ENCODE measurements around the gene COL27A1.

Gene COL27A1

DNA sequence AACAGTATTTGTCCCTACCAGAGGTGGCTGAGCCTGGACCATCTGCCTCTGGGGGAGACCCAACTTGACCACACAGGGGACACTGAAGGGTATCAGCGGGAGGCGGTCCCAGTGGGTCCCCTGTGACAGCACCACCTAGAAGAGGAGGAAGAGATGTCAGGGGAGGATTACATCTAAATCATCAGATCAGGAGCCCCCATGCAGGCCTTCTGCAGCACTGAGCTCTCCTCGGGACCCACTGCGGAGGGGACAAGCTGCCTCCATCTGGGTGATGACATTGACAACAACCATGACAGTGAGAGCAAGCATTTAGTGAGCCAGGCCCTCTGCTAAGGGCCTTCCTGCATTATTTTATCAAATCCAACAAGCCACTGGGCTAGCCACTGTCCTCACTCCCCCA lies 186.7 kb downstream of the COL27A1 start:
- TF ChIP-seq CTCF (IDR thresholded peaks at IDR 0.05; ENCODE audit: low read depth, low read length), result no peak
- no peak overlapping the region for H3K4me3 ChIP-seq (ENCODE audit: low read depth, low read length)
- in situ Hi-C loops (cut with HindIII; ENCODE audit: low sequenced_read_pairs), result no loop called here
- DNase-seq (ENCODE audit: low read depth, low spot score), result no peak

GRCh38 chr9:114342755-114343440 lies 187.6 kb downstream of the COL27A1 start:
- in situ Hi-C loops (cut with HindIII; ENCODE audit: low sequenced_read_pairs), result no loop called here
- no peak for TF ChIP-seq CTCF (IDR thresholded peaks at IDR 0.05; ENCODE audit: low read depth, low read length)
- H3K4me3 ChIP-seq (ENCODE audit: low read depth, low read length), result no peak overlapping the region
- no peak for DNase-seq (ENCODE audit: low read depth, low spot score)

DNA sequence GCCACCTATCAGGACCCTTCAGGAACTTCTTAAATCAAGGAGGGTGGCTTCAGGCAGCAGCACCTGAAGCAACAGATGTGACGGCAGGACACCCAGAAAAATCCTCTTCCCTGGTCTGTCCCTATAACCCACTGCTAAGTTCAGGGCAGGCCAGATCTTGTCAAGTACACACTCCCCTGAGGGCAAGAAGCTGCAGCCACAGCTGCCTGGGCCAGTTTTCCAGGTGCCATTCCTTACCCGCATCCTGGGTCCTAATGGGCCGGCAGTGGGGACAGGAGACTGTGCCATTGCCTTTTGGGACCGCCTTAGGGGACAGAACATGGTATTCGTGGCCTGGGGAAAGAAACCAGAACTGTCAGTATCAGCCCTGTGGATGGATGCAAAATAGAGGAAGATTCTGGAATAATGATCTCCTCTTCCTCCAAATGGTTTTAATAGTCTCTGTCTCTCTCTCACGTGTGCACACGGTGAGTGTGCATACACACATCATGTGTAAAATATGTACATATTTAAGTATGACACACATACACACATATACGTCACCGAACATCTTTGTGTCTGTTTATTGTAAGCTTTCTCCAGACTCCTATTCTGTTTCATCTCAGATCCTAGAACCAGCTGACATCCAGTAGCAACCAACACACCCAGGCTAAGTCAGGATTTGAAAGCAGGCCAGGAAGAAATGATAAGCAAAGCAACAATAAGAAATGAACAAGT lies 188.3 kb downstream of the COL27A1 start:
- no peak for TF ChIP-seq CTCF (IDR thresholded peaks at IDR 0.05; ENCODE audit: low read depth, low read length)

DNA sequence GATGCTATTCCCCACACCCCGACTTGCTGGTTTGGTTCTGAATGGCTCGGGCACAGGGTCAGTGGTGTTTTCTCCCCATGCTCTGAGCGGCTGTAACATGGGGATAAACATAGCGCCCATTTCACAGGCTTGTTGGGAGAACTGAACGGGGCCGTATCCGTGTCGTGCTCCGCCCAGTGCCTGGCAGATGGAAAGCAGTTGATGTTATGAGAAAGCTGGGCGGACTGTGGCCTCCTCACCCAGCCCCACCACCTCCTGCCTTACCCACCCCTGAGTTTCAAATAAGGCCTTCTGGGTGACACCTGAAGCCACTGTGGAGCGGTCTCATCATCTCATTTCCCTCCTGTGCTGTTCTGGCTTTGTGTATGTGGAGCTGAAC lies 188.8 kb downstream of the COL27A1 start:
- H3K4me3 ChIP-seq (ENCODE audit: low read depth, low read length), result no peak overlapping the region
- no peak for DNase-seq (ENCODE audit: low read depth, low spot score)
- TF ChIP-seq CTCF (IDR thresholded peaks at IDR 0.05; ENCODE audit: low read depth, low read length), result no peak
- in situ Hi-C loops (cut with HindIII; ENCODE audit: low sequenced_read_pairs), result no loop called here

More for the DNA sequence above, 188.3 kb downstream of the COL27A1 start:
- DNase-seq (ENCODE audit: low read depth, low spot score), result no peak
- no peak overlapping the region for H3K4me3 ChIP-seq (ENCODE audit: low read depth, low read length)
- in situ Hi-C loops (cut with HindIII; ENCODE audit: low sequenced_read_pairs), result no loop called here

DNA sequence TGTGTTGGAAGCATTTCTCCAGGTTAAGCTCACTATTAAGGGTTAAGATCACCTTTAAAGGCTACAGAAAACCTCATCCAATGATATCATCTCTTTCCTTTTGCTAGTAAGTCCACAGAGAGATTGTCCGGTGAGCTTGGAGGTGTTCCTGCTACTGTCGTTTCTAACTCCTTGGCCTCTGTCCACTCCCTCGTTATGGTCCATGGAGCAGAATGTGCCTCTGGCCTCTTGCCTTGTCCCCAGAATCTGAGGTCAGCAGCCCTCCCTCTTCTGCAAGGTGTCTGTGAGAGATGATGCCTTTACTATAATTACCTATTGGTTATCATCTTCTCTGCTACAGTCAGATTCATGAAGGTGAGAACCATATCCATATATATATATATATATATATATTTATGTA lies 189.4 kb downstream of the COL27A1 start:
- H3K4me3 ChIP-seq (ENCODE audit: low read depth, low read length), result no peak overlapping the region
- in situ Hi-C loops (cut with HindIII; ENCODE audit: low sequenced_read_pairs), result no loop called here
- no peak for DNase-seq (ENCODE audit: low read depth, low spot score)
- no peak for TF ChIP-seq CTCF (IDR thresholded peaks at IDR 0.05; ENCODE audit: low read depth, low read length)

DNA sequence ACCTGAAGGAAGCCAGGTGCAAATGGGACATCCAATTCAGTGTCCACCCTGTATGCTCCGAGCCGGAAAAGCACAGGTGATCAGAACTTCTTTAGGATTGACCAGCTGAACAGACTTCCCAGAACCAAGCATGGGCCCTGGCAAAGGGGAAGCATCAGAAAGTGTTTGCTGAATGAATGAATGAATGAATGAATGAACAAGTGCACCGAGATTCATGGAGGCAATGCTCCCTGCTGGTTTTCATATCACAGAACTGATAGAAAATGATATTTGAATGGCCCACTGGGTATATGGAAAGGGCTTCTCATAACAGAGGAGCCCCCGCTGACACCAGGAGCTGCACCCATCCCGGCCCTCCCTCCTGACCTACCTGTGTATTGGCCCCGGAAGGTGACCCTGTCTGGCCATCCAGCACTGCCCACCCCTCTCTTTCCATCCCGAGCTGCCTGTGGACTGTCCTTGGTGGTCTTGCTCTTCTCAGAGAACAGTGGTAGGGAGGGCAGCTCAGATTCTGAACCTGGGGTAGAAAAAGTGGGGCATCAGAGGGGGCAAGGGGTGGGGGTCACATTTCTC lies 190.2 kb downstream of the COL27A1 start:
- in situ Hi-C loops (cut with HindIII; ENCODE audit: low sequenced_read_pairs), result no loop called here
- H3K4me3 ChIP-seq (ENCODE audit: low read depth, low read length), result no peak overlapping the region
- no peak for DNase-seq (ENCODE audit: low read depth, low spot score)
- no peak for TF ChIP-seq CTCF (IDR thresholded peaks at IDR 0.05; ENCODE audit: low read depth, low read length)

Measured in astrocyte of the spinal cord (primary cell).